HL-60 (cell line): Measurements from ENCODE around the gene OR10A4.

Experiments used
- DNase-seq, 2 experiments: peaks; one replicate each; pipeline ENCODE4 v3.0.0-alpha.2; 2010 to 2020; ENCODE audit warnings: low read depth in 1 of 2, low spot score in 1 of 2
- H3K27ac ChIP-seq: fragments of 250-450 bp; sonication (Bioruptor Pico); replicated peaks from 2 replicates; pipeline ENCODE4 v1.5.1; 2020; ENCODE audit warnings: mild to moderate bottlenecking, moderate library complexity
- H3K27me3 ChIP-seq: fragments of 250-450 bp; sonication (Bioruptor Pico); 2 replicates; pipeline ENCODE4 v1.5.1; 2021; ENCODE audit warnings: mild to moderate bottlenecking, moderate library complexity; ENCODE audit not compliant: insufficient read depth, poor library complexity, severe bottlenecking
- H3K4me3 ChIP-seq: replicated peaks from 2 replicates; pipeline ENCODE4 v1.5.1; 2011; ENCODE audit warnings: mild to moderate bottlenecking, control low read depth, low read length; ENCODE audit not compliant: insufficient read depth
- GABPA ChIP-seq: IDR thresholded peaks from 2 replicates; pipeline ENCODE4 v1.6.1; 2012; ENCODE audit warnings: low read depth
- POLR2AphosphoS5 ChIP-seq: IDR thresholded peaks from 2 replicates; pipeline ENCODE4 v1.6.1; 2012; ENCODE audit warnings: low read depth
- SPI1 ChIP-seq: IDR thresholded peaks from 2 replicates; pipeline ENCODE4 v1.6.1; 2012; ENCODE audit warnings: low read depth, mild to moderate bottlenecking, borderline replicate concordance
- TF ChIP-seq, protein P1 (sequence below): IDR thresholded peaks from 2 replicates; pipeline ENCODE4 v1.6.1; 2012; ENCODE audit warnings: low read depth; ENCODE audit not compliant: insufficient replicate concordance
- TF ChIP-seq, protein P2 (sequence below): IDR thresholded peaks from one replicate; pipeline ENCODE4 v1.5.1; 2011; ENCODE audit warnings: low read length, control low read depth, inconsistent platforms; ENCODE audit not compliant: insufficient read depth

Gene OR10A4

DNA sequence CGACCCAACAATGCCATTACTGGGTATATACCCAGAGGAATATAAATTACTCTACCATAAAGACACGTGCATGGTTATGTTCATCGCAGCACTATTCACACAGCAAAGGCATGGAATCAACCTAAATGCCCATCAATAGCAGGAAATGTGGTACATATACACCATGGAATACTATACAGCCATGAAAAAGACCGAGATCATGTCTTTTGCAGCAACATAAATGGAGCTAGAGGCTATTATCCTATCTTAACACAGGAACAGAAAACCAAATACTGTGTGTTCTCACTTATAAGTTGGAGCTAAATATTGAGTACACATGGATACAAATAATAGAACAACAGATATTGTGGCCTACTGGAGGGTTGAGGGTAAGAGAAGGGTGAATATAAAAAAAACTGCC, 12.4 kb downstream of the OR10A4 start:
- no peak for DNase-seq
- no peak overlapping the region for H3K27ac ChIP-seq
- TF ChIP-seq, protein P1, sequence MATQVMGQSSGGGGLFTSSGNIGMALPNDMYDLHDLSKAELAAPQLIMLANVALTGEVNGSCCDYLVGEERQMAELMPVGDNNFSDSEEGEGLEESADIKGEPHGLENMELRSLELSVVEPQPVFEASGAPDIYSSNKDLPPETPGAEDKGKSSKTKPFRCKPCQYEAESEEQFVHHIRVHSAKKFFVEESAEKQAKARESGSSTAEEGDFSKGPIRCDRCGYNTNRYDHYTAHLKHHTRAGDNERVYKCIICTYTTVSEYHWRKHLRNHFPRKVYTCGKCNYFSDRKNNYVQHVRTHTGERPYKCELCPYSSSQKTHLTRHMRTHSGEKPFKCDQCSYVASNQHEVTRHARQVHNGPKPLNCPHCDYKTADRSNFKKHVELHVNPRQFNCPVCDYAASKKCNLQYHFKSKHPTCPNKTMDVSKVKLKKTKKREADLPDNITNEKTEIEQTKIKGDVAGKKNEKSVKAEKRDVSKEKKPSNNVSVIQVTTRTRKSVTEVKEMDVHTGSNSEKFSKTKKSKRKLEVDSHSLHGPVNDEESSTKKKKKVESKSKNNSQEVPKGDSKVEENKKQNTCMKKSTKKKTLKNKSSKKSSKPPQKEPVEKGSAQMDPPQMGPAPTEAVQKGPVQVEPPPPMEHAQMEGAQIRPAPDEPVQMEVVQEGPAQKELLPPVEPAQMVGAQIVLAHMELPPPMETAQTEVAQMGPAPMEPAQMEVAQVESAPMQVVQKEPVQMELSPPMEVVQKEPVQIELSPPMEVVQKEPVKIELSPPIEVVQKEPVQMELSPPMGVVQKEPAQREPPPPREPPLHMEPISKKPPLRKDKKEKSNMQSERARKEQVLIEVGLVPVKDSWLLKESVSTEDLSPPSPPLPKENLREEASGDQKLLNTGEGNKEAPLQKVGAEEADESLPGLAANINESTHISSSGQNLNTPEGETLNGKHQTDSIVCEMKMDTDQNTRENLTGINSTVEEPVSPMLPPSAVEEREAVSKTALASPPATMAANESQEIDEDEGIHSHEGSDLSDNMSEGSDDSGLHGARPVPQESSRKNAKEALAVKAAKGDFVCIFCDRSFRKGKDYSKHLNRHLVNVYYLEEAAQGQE = no peak
- TF ChIP-seq SPI1 (no peak), POLR2AphosphoS5 (no peak), GABPA (no peak)
- TF ChIP-seq, protein P2, sequence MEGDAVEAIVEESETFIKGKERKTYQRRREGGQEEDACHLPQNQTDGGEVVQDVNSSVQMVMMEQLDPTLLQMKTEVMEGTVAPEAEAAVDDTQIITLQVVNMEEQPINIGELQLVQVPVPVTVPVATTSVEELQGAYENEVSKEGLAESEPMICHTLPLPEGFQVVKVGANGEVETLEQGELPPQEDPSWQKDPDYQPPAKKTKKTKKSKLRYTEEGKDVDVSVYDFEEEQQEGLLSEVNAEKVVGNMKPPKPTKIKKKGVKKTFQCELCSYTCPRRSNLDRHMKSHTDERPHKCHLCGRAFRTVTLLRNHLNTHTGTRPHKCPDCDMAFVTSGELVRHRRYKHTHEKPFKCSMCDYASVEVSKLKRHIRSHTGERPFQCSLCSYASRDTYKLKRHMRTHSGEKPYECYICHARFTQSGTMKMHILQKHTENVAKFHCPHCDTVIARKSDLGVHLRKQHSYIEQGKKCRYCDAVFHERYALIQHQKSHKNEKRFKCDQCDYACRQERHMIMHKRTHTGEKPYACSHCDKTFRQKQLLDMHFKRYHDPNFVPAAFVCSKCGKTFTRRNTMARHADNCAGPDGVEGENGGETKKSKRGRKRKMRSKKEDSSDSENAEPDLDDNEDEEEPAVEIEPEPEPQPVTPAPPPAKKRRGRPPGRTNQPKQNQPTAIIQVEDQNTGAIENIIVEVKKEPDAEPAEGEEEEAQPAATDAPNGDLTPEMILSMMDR = no peak
- H3K27me3 ChIP-seq = no peaks in the 10 kb centered on the region
- no peak overlapping the region for H3K4me3 ChIP-seq

DNA sequence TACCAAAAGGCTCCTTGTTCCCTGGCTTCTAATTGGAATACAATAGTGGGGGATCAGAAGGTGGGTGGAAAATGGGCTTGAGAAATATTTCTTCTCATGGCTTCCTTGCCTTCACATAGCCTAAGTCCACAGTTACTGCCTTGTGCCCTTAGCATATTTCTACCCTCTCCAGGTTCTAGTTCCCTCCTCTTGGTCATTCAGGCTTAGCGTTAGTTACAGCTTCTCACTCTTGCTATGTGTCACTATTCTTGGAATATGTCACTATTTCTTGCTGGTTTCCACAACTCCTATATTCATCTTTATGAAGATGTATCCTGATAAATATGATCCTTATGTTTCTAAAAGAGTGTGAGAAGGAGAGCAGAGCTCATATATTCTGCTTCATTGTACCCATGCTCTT, 13.4 kb downstream of the OR10A4 start:
- no peaks in the 10 kb centered on the region for H3K27me3 ChIP-seq
- no peak overlapping the region for H3K4me3 ChIP-seq
- H3K27ac ChIP-seq = no peak overlapping the region
- TF ChIP-seq, protein P1 = no peak
- no peak for TF ChIP-seq POLR2AphosphoS5
- TF ChIP-seq SPI1 = no peak
- no peak for TF ChIP-seq GABPA
- TF ChIP-seq, protein P2 = no peak
- DNase-seq = no peak

DNA sequence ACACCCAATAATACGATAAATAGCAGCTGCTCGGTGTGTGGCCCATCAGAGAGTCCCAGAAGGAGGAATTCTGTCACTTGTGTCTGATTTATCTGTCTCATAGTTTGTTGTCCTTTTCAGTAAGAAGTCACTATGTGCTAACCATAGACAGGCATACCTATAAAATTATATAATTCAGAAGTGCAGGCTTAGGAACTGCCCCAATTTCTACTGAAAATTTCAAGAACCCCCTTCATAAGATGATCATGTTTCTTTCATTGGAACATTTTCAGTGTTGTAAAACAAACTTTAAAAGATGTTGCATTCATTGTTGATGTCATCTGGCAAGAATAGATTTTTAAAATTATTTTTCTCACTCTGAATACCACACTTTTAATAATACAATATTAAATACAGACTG, 16.0 kb downstream of the OR10A4 start, which contains the start of gene OR2D2:
OR2D2 (minus strand) TSS at position 101 of the 400 bp plus-strand sequence; CDS start at position 101, 0 bp downstream.
- Histone ChIP-seq H3K27me3 (no peaks in the 10 kb centered on the region), H3K4me3 (no peak within 1 kb of the TSS), H3K27ac (no peak within 1 kb of the TSS)
- no peak for DNase-seq
- TF ChIP-seq, protein P1 = no peak
- TF ChIP-seq, protein P2 = no peak
- no peak for TF ChIP-seq POLR2AphosphoS5
- TF ChIP-seq SPI1 = no peak
- TF ChIP-seq GABPA = no peak
